NCI-H2029 treated with DMSO at 0.1 percent for 48 hours (cell line): ENCODE data around the gene SMARCD2.
"Not testable (repeated sequence)": the region's sequence is repeated elsewhere in the genome, so short reads cannot be mapped to it uniquely, and the experiment has no call there.

Experiments used
- DNase-seq: peaks from one replicate; lab custom pipeline; 2025; lab: John Stamatoyannopoulos, UW

The SMARCD2 gene

DNA sequence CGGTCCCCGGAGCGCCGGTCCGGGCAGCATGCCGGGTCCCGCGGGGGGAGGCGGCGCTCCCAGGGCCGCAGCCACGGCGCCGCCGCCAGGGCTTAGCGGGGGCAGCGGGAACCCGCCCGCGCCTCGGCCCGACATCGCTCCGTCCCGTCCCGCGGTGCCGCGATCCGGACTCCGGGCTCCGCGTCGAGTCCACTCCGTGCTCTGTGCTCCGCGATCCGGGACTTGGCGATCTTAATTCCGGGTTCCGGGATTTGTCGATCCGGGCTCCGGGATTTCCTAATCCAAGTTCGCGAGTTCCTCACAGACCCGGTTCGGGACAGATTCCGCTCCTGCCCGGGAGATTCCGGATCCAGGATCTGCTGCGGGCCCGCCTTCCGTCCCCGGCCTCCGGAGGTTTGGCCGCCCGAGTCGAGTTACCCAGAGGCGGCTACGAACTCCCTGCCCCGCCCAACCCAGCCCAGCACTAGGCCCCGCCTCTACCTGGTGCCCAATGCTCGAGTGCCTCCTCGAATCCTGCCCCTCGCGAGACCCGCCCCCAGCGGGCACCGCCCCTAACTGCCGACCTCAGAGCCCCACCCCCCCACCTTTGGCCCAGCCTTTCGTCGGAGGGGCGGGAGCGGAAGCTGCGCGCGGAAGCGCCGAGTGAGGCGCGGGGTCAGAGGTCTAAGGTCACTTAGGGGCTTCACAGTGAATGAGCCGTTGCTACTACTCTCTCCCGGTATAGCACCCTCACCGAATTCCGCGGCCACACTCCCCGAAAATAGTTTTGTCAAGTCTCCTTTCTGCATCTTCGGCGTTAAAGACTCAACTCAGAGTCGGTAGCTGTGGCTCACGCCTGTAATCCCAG, at the start of gene SMARCD2:
SMARCD2 (minus strand) TSS at position 146 of the 847 bp plus-strand sequence; CDS start at position 135, 11 bp downstream.
- DNase-seq, result peak; percentile 94

DNA sequence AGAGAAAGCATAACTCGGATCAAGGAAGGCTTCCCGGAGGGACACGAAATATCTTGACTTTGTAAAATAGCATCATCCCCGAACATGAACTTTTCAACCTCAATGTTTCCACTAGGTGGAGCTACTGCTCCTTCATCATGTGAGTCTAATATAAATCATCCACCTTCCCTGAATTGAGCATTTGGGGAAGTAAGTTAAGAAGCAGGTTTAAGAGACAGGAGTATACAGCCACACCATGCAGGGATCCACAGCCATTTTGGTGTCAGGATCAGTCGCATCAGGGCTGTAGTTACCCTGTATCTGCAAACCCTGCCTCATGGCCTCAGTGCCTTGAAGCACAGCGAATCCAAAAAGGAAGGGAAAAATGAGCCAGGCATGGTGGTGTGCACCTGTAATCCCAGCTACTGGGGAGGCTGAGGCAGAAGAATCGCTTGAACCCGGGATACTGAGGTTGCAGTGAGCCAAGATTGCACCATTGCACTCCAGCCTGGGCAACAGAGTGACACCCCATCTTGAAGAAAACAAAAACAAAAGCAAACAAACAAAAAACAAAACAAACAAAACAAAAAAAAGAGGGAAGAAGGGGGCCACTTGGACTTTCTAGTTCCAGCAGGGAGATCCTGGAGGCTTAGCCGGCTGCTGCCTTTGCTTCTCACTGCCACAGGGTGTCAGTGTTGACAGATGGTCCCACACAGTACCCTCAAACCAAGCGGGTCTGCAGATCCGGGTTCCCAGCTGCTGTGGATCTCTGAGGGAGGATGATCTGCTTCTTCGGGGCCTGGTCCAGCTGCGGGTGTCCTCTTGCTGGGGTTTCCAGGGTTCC, 46.8 kb upstream of the SMARCD2 start:
- not testable (repeated sequence) for DNase-seq

DNA sequence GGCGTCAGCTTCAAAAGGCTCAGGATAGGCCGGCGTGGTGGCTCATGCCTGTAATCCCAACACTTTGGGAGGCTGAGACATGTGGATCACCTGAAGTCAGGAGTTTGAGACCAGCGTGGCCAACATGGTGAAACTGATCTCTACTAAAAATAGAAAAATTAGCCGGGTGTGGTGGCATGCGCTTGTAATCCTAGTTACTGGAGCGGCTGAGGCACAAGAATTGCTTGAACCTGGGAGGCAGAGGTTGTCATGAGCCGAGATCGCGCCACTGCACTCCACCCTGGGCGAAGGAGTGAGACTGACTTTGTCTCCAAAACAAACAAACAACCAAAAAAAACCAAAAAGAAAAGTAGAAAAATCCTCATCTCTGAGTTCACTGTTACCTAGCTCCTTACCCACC, 42.6 kb upstream of the SMARCD2 start:
- not testable (repeated sequence) for DNase-seq

DNA sequence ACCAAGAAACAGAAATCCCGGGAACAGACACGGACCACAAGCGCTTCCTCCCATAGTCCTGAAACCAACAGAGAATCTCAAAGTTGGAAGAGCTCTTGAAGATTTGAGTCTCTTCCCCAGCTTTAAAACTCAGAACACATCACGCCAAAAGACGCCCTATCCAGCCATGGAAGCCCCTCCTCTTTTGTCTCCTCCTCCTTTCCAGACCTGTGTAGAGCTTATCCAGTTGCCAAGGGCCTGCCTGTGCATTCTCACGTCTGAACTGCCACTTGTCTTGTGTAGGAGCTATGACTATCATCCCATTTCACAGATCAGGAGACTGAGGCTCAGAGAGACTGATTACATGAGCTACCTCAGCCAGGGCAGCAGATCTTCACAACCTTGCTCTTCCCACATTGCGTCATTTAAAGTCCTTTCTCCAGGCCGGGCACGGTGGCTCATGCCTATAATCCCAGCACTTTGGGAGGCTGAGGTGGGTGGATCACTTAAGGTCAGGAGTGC, 40.2 kb upstream of the SMARCD2 start:
- not testable (repeated sequence) for DNase-seq

DNA sequence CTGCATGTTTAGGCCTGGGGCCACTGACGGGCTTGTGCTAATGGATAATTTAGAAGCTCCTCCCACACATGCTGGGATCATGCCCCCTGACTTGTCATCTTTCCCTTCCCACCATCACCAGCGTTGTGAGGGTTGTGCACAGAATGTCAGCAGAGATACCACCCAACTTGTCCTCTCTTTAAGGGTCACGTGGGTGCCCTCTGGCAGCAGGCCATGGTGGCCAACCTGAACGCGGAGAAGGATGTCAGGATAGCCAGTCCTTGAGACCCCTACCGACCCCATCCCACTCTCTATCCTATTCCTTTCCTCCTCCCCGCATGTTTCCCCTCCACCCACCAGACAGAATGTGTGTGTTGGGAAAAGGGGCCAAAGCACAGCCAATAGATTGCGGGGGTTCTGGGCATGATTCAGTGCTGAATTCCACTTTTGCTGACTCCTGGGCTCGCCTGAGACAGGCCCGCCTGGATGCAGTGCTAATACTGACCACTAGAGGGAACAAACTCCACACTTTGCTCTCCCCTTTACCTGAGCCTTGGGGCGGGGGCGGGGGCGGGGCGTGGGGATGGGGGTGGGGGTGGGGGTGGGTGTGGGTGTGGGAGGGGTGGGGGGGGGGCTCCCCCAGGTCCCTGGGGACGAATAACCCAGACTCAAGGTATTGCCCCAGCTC, 39.6 kb upstream of the SMARCD2 start, which contains the start of gene GH2:
GH2 (minus strand) TSS at position 10 of the 667 bp plus-strand sequence. CDS start 143 bp downstream, outside the sequence.
- peak; percentile 5 for DNase-seq

DNA sequence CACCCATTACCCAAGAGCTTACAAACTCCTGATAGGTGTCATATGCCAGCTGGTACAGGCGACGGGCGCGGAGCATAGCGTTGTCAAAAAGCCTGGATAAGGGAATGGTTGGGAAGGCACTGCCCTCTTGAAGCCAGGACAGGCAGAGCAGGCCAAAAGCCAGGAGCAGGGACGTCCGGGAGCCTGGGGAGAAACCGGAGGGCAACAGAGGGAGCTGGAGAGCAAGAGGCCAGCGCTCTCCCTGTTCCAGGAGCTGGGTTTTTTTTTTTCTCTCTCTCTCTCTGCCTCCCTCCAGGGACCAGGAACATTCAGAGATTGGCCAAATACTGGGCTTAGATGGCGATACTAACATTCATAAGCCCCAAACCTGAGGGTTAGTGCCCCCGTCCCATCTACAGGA, 38.9 kb upstream of the SMARCD2 start:
- not testable (repeated sequence) for DNase-seq

DNA sequence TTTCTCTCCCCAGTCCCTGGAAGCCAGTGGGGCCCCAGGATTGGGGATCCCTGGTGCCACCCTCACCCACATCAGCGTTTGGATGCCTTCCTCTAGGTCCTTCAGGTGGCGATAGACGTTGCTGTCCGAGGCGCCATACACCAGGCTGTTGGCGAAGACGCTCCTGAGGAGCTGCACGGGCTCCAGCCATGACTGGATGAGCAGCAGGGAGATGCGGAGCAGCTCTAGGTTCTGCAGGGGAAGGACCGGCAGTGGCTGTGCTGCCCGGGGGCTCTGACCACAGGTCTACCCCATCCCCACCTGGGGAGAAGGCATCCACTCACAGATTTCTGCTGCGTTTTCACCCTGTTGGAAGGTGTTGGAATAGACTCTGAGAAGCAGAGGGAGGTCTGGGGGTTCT, 38.2 kb upstream of the SMARCD2 start:
- no peak for DNase-seq

DNA sequence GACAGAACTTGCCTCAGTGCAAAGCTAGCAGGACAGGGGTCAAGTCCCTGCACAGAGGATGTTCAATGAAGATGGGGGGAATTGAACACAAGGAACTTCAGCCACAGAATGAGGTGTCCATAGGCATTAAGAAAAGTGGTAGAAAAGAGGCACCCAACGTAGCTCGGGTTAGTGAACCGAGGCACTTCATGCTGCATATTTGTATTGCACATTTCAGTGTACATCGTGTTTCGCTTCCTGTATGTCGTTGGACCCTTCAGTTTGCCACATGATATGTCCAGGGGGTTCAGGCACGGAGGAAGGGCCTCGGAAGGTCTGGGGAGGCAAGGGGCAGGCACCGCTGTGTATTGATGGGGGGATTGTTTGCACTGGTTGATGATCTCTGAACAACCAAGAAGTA, 35.9 kb upstream of the SMARCD2 start:
- not testable (repeated sequence) for DNase-seq

DNA sequence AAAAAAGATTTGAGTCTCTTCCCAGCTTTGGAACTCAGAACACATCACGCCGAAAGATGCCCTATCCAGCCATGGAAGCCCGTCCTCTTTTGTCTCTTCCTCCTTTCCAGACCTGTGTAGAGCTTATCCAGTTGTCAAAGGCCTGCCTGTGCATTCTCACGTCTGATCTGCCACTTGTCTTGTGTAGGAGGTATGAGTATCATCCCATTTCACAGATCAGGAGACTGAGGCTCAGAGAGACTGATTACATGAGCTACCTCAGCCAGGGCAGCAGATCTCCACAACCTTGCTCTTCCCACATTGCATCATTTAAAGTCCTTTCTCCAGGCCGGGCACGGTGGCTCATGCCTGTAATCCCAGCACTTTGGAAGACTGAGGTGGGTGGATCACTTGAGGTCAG, 32.2 kb upstream of the SMARCD2 start:
- not testable (repeated sequence) for DNase-seq

DNA sequence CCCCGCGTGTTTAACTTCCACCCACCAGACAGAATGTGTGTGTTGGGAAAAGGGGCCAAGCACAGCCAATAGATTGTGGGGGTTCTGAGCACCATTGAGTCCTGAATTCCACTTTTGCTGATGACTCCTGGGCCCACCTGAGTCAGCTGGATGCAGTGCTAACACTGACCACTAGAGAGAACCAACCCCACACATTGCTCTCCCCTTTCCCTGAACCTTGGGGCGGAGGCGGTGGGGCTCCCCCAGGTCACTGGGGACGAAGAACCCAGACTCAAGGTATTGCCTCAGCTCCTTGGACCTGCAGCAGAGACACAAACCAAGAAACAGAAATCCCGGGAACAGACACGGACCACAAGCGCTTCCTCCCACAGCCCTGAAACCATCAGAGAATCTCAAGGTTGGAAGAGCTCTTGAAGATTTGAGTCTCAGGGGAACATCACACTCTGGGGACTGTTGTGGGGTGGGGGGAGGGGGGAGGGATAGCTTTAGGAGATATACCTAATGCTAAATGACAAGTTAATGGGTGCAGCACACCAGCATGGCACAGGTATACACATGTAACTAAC, 31.7 kb upstream of the SMARCD2 start:
- DNase-seq, result not testable (repeated sequence)

DNA sequence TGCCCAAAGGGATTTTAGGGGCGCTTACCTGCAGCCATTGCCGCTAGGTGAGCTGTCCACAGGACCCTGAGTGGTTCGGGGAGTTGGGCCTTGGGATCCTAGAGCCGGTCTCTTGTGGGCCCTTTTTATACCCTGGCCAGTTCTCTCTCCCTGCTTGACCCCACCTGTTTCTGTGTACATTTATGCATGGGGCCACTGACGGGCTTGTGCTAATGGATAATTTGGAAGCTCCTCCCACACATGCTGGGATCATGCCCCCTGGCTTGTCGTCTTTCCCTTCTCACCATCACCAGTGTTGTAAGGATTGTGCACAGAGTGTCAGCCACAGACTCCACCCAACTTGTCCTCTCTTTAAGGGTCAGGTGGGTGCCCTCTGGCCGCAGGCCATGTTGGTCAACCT, 31.1 kb upstream of the SMARCD2 start, which contains the start of gene CSH2:
CSH2 (minus strand) TSS at position 101 of the 400 bp plus-strand sequence; CDS start at position 38, 63 bp downstream.
- DNase-seq, result not testable (repeated sequence)

DNA sequence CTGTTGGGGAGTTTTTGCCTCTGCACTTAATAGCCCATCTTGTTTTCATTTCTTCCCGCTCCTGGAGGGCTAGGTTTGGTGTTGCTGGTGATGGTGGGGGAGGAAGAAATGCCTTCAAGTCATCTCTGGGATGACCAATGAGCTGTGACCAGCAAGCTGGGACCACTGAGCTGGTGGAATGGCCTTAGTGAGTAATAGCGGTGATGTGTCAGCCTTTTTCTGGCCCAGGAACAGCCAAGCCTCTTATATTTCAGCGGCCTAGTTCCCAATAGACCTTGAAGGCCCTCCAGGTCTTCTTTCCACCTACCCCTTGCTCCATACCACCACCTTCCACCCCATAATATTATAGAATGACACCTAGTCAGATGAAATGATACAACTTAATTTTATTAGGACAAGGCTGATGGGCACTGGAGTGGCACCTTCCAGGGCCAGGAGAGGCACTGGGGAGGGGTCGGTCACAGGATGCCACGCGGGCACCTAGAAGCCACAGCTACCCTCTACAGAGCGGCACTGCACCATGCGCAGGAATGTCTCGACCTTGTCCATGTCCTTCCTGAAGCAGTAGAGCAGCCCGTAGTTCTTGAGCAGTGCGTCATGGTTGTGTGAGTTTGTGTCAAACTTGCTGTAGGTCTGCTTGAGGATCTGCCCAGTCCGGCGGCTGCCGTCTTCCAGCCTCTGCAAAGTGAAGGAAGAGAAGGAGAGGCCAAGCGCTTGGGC, 29.3 kb upstream of the SMARCD2 start:
- DNase-seq, result not testable (repeated sequence)

DNA sequence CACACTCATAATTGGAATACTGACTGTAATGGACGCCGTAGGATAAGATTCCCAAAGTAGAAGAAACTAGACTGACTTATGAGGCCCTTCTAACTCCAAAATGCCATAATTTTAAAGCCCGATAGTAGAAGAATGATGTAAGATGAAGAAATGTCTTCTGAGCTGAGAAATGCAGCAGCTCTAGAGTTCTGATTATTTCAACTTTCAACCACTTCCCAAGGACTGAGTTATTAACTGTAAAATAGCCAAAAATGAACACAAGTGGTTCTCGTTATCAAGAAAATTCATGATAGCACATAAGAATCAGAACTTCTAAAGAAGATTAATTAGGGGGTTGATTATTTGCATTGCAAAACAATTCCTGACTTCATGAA, 27.8 kb upstream of the SMARCD2 start:
- DNase-seq, result not testable (repeated sequence)

DNA sequence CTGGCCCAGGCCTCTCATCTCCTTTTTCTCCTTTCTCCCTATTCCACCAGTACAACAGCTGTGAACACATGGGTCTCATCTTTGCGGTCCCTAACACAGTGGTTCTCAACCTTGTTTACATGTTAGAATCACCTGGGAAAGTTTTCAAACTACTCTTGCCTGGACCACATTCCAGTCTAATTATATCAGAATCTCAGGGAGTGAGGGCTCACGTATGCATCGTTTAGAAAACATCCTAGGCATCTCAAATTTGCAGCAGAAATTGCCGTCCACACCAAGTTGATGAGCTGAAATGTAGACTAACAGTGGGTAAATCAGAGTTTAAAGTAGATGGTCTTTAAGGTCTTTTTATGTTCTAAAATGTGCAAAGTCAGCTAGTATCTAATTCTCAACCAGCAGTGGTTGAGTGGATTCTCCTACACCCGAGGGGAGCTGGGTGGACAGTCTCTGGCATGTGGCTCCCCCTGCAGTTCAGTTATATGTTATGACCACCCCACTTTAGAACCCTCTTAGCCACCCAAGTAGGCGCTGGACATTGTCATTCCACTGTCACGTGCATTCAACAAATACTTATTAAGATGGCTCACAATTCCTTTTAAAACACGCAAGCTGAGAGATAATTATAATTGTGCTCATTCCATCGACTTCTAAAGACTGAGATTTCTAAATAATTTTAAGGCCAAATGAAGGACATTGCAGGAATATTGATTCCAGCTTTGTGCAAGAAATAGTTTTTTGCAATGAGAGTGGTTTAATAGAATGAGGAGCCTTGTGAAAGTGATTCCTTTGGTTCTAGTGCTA, 27.2 kb upstream of the SMARCD2 start:
- not testable (repeated sequence) for DNase-seq

DNA sequence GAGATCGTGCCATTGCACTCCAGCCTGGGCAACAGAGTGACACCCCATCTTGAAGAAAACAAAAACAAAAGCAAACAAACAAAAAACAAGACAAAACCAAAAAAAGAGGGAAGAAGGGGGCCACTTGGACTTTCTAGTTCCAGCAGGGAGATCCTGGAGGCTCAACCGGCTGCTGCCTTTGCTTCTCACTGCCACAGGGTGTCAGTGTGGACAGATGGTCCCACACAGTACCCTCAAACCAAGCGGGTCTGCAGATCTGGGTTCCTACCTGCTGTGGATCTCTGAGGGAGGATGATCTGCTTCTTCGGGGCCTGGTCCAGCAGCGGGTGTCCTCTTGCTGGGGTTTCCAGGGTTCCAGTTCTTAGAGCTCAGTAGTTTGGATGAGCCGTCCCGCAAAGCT, 24.1 kb upstream of the SMARCD2 start:
- not testable (repeated sequence) for DNase-seq

DNA sequence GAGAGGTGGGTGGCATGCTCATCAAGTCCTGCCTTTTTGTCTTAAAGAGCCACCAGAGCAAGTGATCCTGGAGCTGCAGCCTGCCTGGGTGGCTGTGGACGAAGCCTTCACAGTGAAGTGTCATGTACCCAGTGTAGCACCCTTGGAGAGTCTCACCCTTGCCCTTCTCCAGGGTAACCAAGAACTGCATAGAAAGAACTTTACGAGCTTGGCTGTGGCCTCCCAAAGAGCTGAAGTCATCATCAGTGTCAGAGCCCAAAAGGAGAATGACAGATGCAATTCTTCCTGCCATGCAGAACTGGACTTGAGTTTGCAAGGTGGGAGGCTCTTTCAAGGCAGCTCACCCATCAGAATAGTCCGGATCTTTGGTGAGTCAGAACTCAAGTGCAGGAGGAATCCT, 16.8 kb upstream of the SMARCD2 start:
- DNase-seq, result no peak

DNA sequence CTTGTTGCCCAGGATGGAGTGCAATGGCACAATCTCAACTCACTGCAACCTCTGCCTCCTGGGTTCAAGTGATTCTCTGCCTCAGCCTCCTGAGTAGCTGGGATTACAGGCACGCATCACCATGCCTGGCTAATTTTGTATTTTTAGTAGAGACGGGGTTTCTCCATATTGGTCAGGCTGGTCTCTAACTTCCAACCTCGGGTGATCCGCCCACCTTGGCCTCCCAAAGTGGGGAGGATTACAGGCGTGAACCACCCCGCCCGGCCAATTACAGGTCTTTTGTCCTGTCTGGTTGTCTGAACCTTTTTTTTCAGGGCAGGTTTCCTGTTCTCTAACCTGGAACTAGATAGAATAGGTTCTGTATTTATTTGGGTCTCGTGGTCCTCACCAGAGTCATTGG, 13.9 kb upstream of the SMARCD2 start:
- not testable (repeated sequence) for DNase-seq

DNA sequence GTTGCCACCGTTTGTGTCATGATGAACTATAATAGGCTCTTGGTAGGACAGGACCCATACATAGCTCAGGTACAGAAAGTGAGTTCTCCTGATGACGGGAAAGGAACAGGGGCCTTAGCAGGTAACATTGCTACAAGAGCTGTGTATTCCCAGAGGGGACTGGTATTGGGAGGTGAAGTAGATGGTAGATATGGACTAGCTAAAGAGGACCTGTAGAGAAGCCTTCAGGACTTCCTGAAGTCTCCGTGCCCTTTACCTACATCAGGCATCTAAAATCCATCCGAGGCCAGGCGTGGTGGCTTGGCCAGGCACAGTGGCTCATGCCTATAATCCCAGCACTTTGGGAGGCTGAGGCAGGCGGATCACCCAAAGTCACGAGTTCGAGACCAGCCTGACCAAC, 12.7 kb upstream of the SMARCD2 start:
- DNase-seq, result no peak

DNA sequence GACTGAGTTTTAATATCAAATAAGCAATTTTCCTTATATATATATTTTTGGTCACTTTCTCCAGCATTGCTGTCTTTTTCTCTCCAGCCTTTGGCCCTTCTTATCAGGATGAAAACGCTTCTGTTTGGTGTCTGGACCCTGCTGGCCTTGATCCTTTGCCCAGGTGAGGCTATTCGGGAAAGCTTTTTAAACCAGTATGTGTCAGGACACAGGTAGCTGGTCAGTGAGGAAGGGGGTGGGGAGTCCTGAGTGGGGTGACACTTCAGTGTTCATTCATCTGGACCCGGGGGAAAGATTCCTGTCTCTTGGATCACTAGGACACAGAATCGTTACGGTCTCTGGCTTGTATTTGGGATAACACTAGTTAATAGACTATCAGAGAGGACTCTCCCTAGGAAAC, 12.2 kb upstream of the SMARCD2 start:
- DNase-seq, result no peak

DNA sequence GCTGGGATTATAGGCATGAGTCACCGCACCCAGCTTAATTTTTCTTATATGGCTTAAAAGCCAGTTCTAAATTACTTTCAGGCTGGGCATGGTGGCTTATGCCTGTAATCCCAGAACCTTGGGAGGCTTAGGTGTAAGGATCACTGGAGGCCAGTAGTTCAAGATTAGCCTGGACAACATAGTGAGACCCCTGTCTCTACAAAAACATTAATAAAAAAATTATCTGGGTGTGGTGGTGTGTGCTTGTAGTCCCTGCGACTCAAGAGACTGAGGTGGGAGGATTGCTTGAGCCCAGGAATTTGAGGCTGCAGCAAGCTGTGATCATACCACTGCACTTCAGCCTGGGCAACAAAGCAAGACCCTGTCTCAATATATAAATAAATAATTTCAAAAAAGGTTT, 10.8 kb upstream of the SMARCD2 start:
- DNase-seq, result no peak
